Spleen (tissue), 7 donors: ENCODE data around the gene NUTF2.

Experiments used
- CTCF ChIP-seq, 11 experiments: fragments of 200-600 bp in 7 of 11; fragments of 450-650 bp in 4 of 11; sonication (generic) in 4 of 11; IDR thresholded peaks in 8 of 11; conservative IDR thresholded peaks in 3 of 11; 1 replicate in 7 of 11; 2 replicates in 4 of 11; pipeline versions ENCODE4 v1.4.0 to v1.8.0; 2016 to 2021; ENCODE audit warnings: antibody characterized with exemption in 11 of 11, inconsistent platforms in 4 of 11, mild to moderate bottlenecking in 1 of 11
- POLR2AphosphoS5 ChIP-seq, 3 donors: sonication (generic); formaldehyde crosslinking; IDR thresholded peaks; one replicate each; pipeline ENCODE4 v1.5.1; 2017; ENCODE audit warnings: antibody characterized with exemption in 3 of 3
- donor health status: DM: no; HTN: no; CAD: no; lungs with moderate emphysema.
- donor health status: DM: no; HTN: no; CAD: no.
- donor health status: DM: no; HTN: no; CAD: no.

DNA sequence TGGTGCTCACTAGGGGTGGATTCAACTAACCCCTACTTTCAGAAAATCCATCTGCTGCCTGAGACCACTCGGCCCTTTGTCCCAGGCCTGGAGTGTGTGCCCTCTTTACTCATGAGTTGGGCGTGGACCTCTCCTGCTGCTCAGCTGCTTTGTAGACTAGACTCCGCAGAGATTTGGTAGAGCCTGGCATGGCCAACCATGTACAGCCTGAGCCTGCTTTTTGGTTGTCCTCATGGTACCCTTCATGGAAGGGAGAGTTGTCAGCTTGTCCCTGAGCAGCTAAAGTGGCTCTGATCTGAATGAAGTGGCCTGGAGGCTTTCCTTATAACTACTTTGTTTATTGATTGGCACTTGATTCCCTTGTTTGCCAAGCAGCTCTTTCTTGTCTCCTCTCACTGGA is 27.6 kb downstream of the NUTF2 start:
- TF ChIP-seq CTCF (IDR thresholded peaks at IDR 0.05 in 8 of 11, conservative IDR thresholded peaks at IDR 0.05 in 3 of 11) (no peak), POLR2AphosphoS5 (IDR thresholded peaks at IDR 0.05) (no peak)
